SU-DHL-6 (cell line): ENCODE measurements around the gene AKR1B1.
"Not testable (repeated sequence)": the region's sequence is repeated elsewhere in the genome, so short reads cannot be mapped to it uniquely, and the experiment has no call there.

Source experiments
- H2AFZ ChIP-seq: fragments of 200-600 bp; sonication (generic); 2 replicates; pipeline ENCODE4 v1.6.1; 2014; ENCODE audit warnings: low read depth, mild to moderate bottlenecking, moderate library complexity, mixed read lengths, antibody characterized with exemption, low read length; ENCODE audit not compliant: severe bottlenecking
- H3F3A ChIP-seq: fragments of 200-600 bp; shearing (Covaris generic); 2 replicates; pipeline ENCODE4 v1.6.0; 2016; ENCODE audit warnings: antibody characterized with exemption, mild to moderate bottlenecking; ENCODE audit not compliant: insufficient read depth
- H3K27ac ChIP-seq: fragments of 200-600 bp; sonication (generic); 2 replicates; pipeline ENCODE4 v1.5.1; 2016; ENCODE audit warnings: low read depth, mild to moderate bottlenecking, low read length, moderate library complexity, mixed read lengths
- H3K27me3 ChIP-seq: fragments of 200-600 bp; sonication (generic), shearing (Covaris generic); 2 replicates; pipeline ENCODE4 v1.6.0; 2014; ENCODE audit warnings: mild to moderate bottlenecking, low read length
- H3K36me3 ChIP-seq: fragments of 200-600 bp; sonication (generic); 2 replicates; pipeline ENCODE4 v1.6.1; 2014; ENCODE audit warnings: mild to moderate bottlenecking, low read length, mixed read lengths
- H3K4me2 ChIP-seq: fragments of 300-600, 200-600 bp; shearing (Covaris generic), sonication (generic); 2 replicates; pipeline ENCODE4 v1.6.0; 2014; ENCODE audit warnings: low read length, low read depth, mild to moderate bottlenecking; ENCODE audit not compliant: poor library complexity, severe bottlenecking
- H3K4me3 ChIP-seq: fragments of 200-600 bp; sonication (generic); 2 replicates; pipeline ENCODE4 v1.5.1; 2014; ENCODE audit warnings: antibody characterized with exemption, low read length, mild to moderate bottlenecking, mixed read lengths; ENCODE audit not compliant: insufficient read depth, poor library complexity, severe bottlenecking
- H3K79me2 ChIP-seq: fragments of 200-600 bp; sonication (generic); 2 replicates; pipeline ENCODE4 v1.6.1; 2014; ENCODE audit warnings: mild to moderate bottlenecking, low read length, moderate library complexity; ENCODE audit not compliant: insufficient read depth
- H3K9ac ChIP-seq: fragments of 200-600 bp; sonication (generic); 2 replicates; pipeline ENCODE4 v1.7.0; 2014; ENCODE audit warnings: mild to moderate bottlenecking, low read length
- H3K9me2 ChIP-seq: fragments of 200-600 bp; sonication (generic); replicated peaks from 2 replicates; pipeline ENCODE4 v1.6.1; 2014; ENCODE audit warnings: low read length; ENCODE audit not compliant: insufficient read depth
- H3K9me3 ChIP-seq: fragments of 200-600 bp; sonication (generic); 2 replicates; pipeline ENCODE4 v1.6.1; 2014; ENCODE audit warnings: low read length, mixed read lengths; ENCODE audit not compliant: insufficient read depth
- H4K20me1 ChIP-seq: fragments of 200-600 bp; sonication (generic); 2 replicates; pipeline ENCODE4 v1.6.1; 2014; ENCODE audit warnings: low read depth, mild to moderate bottlenecking, antibody characterized with exemption, low read length, moderate library complexity, mixed read lengths
- EZH2phosphoT487 ChIP-seq: fragments of 200-600 bp; sonication (generic), shearing (Covaris generic); conservative IDR thresholded peaks from 2 replicates; pipeline ENCODE4 v1.6.1; 2018; ENCODE audit warnings: mild to moderate bottlenecking, antibody characterized with exemption, low read length, moderate library complexity, mixed read lengths
- TF ChIP-seq, protein P1 (sequence below): fragments of 200-600 bp; sonication (generic); IDR thresholded peaks from one replicate; pipeline ENCODE4 v1.5.1; 2017; ENCODE audit warnings: antibody characterized with exemption, mild to moderate bottlenecking, low read length, moderate library complexity; ENCODE audit not compliant: insufficient read depth, poor library complexity, severe bottlenecking

AKR1B1 gene

DNA sequence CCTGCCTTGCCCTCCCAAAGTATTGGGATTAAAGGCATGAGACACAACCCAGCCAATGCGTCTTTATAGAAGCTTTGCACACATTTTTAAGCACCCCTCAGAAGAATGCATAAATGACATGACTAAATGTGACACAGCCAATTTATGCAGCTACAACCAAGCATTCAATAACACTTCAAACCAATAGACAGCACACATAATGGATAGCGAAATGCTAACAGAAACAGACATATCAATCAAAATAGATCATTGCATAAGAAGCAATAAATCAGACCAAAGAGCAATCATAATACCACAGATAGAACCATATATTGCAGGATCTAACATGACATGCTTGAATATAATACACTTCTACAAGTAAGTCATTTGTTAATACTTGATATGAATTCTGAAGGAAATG, 34.2 kb upstream of the AKR1B1 start:
- H3K36me3 ChIP-seq, result no peaks in the 10 kb centered on the region
- H3K9ac ChIP-seq, result no peak overlapping the region
- H3K27ac ChIP-seq, result no peak overlapping the region
- TF ChIP-seq, protein P1, sequence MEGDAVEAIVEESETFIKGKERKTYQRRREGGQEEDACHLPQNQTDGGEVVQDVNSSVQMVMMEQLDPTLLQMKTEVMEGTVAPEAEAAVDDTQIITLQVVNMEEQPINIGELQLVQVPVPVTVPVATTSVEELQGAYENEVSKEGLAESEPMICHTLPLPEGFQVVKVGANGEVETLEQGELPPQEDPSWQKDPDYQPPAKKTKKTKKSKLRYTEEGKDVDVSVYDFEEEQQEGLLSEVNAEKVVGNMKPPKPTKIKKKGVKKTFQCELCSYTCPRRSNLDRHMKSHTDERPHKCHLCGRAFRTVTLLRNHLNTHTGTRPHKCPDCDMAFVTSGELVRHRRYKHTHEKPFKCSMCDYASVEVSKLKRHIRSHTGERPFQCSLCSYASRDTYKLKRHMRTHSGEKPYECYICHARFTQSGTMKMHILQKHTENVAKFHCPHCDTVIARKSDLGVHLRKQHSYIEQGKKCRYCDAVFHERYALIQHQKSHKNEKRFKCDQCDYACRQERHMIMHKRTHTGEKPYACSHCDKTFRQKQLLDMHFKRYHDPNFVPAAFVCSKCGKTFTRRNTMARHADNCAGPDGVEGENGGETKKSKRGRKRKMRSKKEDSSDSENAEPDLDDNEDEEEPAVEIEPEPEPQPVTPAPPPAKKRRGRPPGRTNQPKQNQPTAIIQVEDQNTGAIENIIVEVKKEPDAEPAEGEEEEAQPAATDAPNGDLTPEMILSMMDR, result no peak
- H3K4me2 ChIP-seq, result no peak overlapping the region
- no peaks in the 10 kb centered on the region for H3K27me3 ChIP-seq
- H3K9me2 ChIP-seq, result no peaks in the 10 kb centered on the region; the same call in 1 of the 2 replicates
- no peak overlapping the region for H2AFZ ChIP-seq
- H3K4me3 ChIP-seq, result no peak overlapping the region
- H3F3A ChIP-seq, result no peaks in the 10 kb centered on the region
- H3K9me3 ChIP-seq, result no peaks in the 10 kb centered on the region
- H4K20me1 ChIP-seq, result no peaks in the 10 kb centered on the region
- no peaks in the 10 kb centered on the region for H3K79me2 ChIP-seq

DNA sequence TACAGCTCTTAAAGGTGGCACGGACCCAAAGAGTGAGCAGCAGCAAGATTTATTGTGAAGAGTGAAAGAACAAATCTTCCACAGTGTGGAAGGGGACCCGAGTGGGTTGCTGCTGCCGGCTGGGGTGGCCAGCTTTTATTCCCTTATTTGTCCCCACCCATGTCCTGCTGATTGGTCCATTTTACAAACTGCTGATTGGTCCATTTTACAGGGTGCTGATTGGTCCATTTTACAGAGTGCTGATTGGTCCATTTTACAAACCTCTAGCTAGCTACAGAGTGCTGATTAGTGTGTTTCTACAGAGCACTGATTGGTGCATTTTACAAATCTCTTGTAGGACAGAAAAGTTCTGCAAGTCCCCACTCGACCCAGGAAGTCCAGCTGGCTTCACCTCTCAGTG, 28.8 kb upstream of the AKR1B1 start:
- not testable (repeated sequence) for H2AFZ ChIP-seq, H3F3A ChIP-seq, H3K9ac ChIP-seq, H3K27me3 ChIP-seq, H3K36me3 ChIP-seq, H3K4me3 ChIP-seq, H3K4me2 ChIP-seq, H3K79me2 ChIP-seq, H3K9me2 ChIP-seq, H4K20me1 ChIP-seq, H3K27ac ChIP-seq, H3K9me3 ChIP-seq

DNA sequence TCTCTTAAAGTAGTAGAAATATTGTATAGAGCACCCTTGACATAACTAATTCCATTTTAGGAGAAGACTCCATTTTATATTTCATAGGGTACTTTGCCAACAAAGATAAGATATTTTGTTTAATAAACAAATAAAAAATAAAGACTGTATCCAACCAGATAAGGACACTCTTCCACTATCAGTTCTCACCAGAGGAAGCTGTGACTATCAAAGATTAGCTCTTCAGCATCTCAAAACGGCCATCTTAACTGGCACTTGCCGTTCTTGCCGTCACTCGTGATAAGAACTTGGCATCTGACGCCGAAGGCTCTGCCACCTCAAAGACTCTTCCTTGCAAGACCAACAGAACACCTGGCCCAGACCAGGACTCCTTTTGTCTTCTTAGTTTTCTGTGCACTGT, 26.3 kb upstream of the AKR1B1 start:
- Histone ChIP-seq H3K9me2 (no peaks in the 10 kb centered on the region), H4K20me1 (no peaks in the 10 kb centered on the region), H3K4me2 (no peak overlapping the region), H2AFZ (no peak overlapping the region), H3K79me2 (no peaks in the 10 kb centered on the region), H3K27ac (no peak overlapping the region), H3K27me3 (no peaks in the 10 kb centered on the region), H3K4me3 (no peak overlapping the region), H3K36me3 (no peaks in the 10 kb centered on the region), H3K9ac (no peak overlapping the region), H3F3A (no peaks in the 10 kb centered on the region), H3K9me3 (no peaks in the 10 kb centered on the region)
- TF ChIP-seq, protein P1, result no peak
- TF ChIP-seq EZH2phosphoT487, result no peak

- H4K20me1 ChIP-seq, result no peaks in the 10 kb centered on the region
- no peaks in the 10 kb centered on the region for H3K36me3 ChIP-seq
- H3K9ac ChIP-seq, result no peak overlapping the region
- H3K9me2 ChIP-seq, result no peaks in the 10 kb centered on the region
- no peaks in the 10 kb centered on the region for H3K9me3 ChIP-seq
- H3K79me2 ChIP-seq, result no peaks in the 10 kb centered on the region
- no peak overlapping the region for H3K27ac ChIP-seq
- H3K4me2 ChIP-seq, result no peak overlapping the region
- no peaks in the 10 kb centered on the region for H3F3A ChIP-seq
- no peak for TF ChIP-seq EZH2phosphoT487
- TF ChIP-seq, protein P1, result no peak
- no peak overlapping the region for H2AFZ ChIP-seq
- H3K4me3 ChIP-seq, result no peak overlapping the region
- H3K27me3 ChIP-seq, result no peaks in the 10 kb centered on the region
These were observed 24.4 kb upstream of the AKR1B1 start for GRCh38 chr7:134483296-134483695.
